ENCODE results near the gene SMARCD1.

Gene SMARCD1

GRCh38 chr12:50060120-50060468 is 25.0 kb upstream of the SMARCD1 start:
- no peak for ATAC-seq (replicated peaks; ENCODE audit: extremely low read depth, poor library complexity, severe bottlenecking)
- no peak overlapping the region for H3K27ac Mint-ChIP-seq (ENCODE audit: low read depth)
- no peaks in the 10 kb centered on the region for H3K9me3 Mint-ChIP-seq
- peaks cover 76% of the 10 kb centered on the region for H3K27me3 Mint-ChIP-seq
- peaks cover 26% of the 10 kb centered on the region for H3K4me1 Mint-ChIP-seq
- no peak for DNase-seq (ENCODE audit: low spot score in 2 of 2)
- H3K36me3 Mint-ChIP-seq (ENCODE audit: insufficient read depth) = peaks cover 5% of the 10 kb centered on the region
- H3K4me3 Mint-ChIP-seq = no peak overlapping the region

- no peak for ATAC-seq (replicated peaks; ENCODE audit: extremely low read depth, poor library complexity, severe bottlenecking)
- Mint-ChIP-seq H3K27ac (ENCODE audit: low read depth) (no peak overlapping the region), H3K4me3 (no peak overlapping the region), H3K4me1 (peaks cover 18% of the 10 kb centered on the region), H3K27me3 (peaks cover 68% of the 10 kb centered on the region), H3K36me3 (ENCODE audit: insufficient read depth) (peaks cover 5% of the 10 kb centered on the region), H3K9me3 (no peaks in the 10 kb centered on the region)
- no peak for DNase-seq (ENCODE audit: low spot score in 2 of 2)
Measured at GRCh38 chr12:50061171-50061570, 24.0 kb upstream of the SMARCD1 start.

GRCh38 chr12:50061946-50062686 is 23.0 kb upstream of the SMARCD1 start:
- H3K9me3 Mint-ChIP-seq = no peaks in the 10 kb centered on the region
- no peak for DNase-seq (ENCODE audit: low spot score in 2 of 2)
- no peak overlapping the region for H3K27ac Mint-ChIP-seq (ENCODE audit: low read depth)
- H3K4me3 Mint-ChIP-seq = no peak overlapping the region
- H3K27me3 Mint-ChIP-seq = peaks cover 58% of the 10 kb centered on the region
- peaks cover 3% of the 10 kb centered on the region for H3K36me3 Mint-ChIP-seq (ENCODE audit: insufficient read depth)
- H3K4me1 Mint-ChIP-seq = peaks cover 8% of the 10 kb centered on the region
- ATAC-seq (replicated peaks; ENCODE audit: extremely low read depth, poor library complexity, severe bottlenecking) = no peak

- H3K4me3 Mint-ChIP-seq = no peak overlapping the region
- DNase-seq (ENCODE audit: low spot score in 2 of 2) (no peak), ATAC-seq (replicated peaks; ENCODE audit: extremely low read depth, poor library complexity, severe bottlenecking) (no peak)
Measured at GRCh38 chr12:50062728-50063460, 22.2 kb upstream of the SMARCD1 start.

GRCh38 chr12:50065726-50066310 is 19.3 kb upstream of the SMARCD1 start:
- Mint-ChIP-seq H3K27ac (ENCODE audit: low read depth) (no peak overlapping the region), H3K4me1 (peaks cover 10% of the 10 kb centered on the region), H3K9me3 (no peaks in the 10 kb centered on the region), H3K27me3 (peaks cover 27% of the 10 kb centered on the region), H3K36me3 (ENCODE audit: insufficient read depth) (no peaks in the 10 kb centered on the region), H3K4me3 (no peak overlapping the region)
- no peak for DNase-seq (ENCODE audit: low spot score in 2 of 2)
- ATAC-seq (replicated peaks; ENCODE audit: extremely low read depth, poor library complexity, severe bottlenecking) = no peak

More at GRCh38 chr12:50062728-50063460, 22.2 kb upstream of the SMARCD1 start:
- peaks cover 55% of the 10 kb centered on the region for H3K27me3 Mint-ChIP-seq
- peaks cover 6% of the 10 kb centered on the region for H3K4me1 Mint-ChIP-seq
- H3K36me3 Mint-ChIP-seq (ENCODE audit: insufficient read depth) = peaks cover 3% of the 10 kb centered on the region
- no peak overlapping the region for H3K27ac Mint-ChIP-seq (ENCODE audit: low read depth)
- H3K9me3 Mint-ChIP-seq = no peaks in the 10 kb centered on the region

GRCh38 chr12:50066402-50066801 is 18.7 kb upstream of the SMARCD1 start:
- Mint-ChIP-seq H3K27me3 (peaks cover 21% of the 10 kb centered on the region), H3K9me3 (no peaks in the 10 kb centered on the region), H3K36me3 (ENCODE audit: insufficient read depth) (no peaks in the 10 kb centered on the region), H3K4me1 (peaks cover 10% of the 10 kb centered on the region), H3K4me3 (no peak overlapping the region), H3K27ac (ENCODE audit: low read depth) (no peak overlapping the region)
- DNase-seq (ENCODE audit: low spot score in 2 of 2) = no peak
- ATAC-seq (replicated peaks; ENCODE audit: extremely low read depth, poor library complexity, severe bottlenecking) = no peak

- peaks cover 10% of the 10 kb centered on the region for H3K4me1 Mint-ChIP-seq
- H3K27ac Mint-ChIP-seq (ENCODE audit: low read depth) = no peak overlapping the region
- H3K36me3 Mint-ChIP-seq (ENCODE audit: insufficient read depth) = no peaks in the 10 kb centered on the region
- no peaks in the 10 kb centered on the region for H3K9me3 Mint-ChIP-seq
- H3K27me3 Mint-ChIP-seq = no peaks in the 10 kb centered on the region
- no peak for ATAC-seq (replicated peaks; ENCODE audit: extremely low read depth, poor library complexity, severe bottlenecking)
- no peak overlapping the region for H3K4me3 Mint-ChIP-seq
- DNase-seq (ENCODE audit: low spot score in 2 of 2) = no peak
Measured at GRCh38 chr12:50069069-50069468, 16.1 kb upstream of the SMARCD1 start.

- Mint-ChIP-seq H3K27me3 (no peaks in the 10 kb centered on the region), H3K9me3 (no peaks in the 10 kb centered on the region), H3K4me1 (peaks cover 10% of the 10 kb centered on the region), H3K36me3 (ENCODE audit: insufficient read depth) (no peaks in the 10 kb centered on the region), H3K27ac (ENCODE audit: low read depth) (no peak overlapping the region), H3K4me3 (no peak overlapping the region)
- DNase-seq (ENCODE audit: low spot score in 2 of 2) (no peak), ATAC-seq (replicated peaks; ENCODE audit: extremely low read depth, poor library complexity, severe bottlenecking) (no peak)
Measured at GRCh38 chr12:50069539-50069938, 15.6 kb upstream of the SMARCD1 start.

GRCh38 chr12:50070314-50071060 is 14.7 kb upstream of the SMARCD1 start:
- Mint-ChIP-seq H3K27ac (ENCODE audit: low read depth) (no peak overlapping the region), H3K4me1 (peaks cover 15% of the 10 kb centered on the region), H3K9me3 (no peaks in the 10 kb centered on the region), H3K27me3 (no peaks in the 10 kb centered on the region), H3K36me3 (ENCODE audit: insufficient read depth) (peaks cover 3% of the 10 kb centered on the region), H3K4me3 (no peak overlapping the region)
- ATAC-seq (replicated peaks; ENCODE audit: extremely low read depth, poor library complexity, severe bottlenecking) = peak; percentile 37
- DNase-seq (ENCODE audit: low spot score in 2 of 2) = peak; percentile 32 to 52

- ATAC-seq (replicated peaks; ENCODE audit: extremely low read depth, poor library complexity, severe bottlenecking) (no peak), DNase-seq (ENCODE audit: low spot score in 2 of 2) (no peak)
- H3K9me3 Mint-ChIP-seq = no peaks in the 10 kb centered on the region
- no peak overlapping the region for H3K4me3 Mint-ChIP-seq
- peaks cover 15% of the 10 kb centered on the region for H3K4me1 Mint-ChIP-seq
- H3K27me3 Mint-ChIP-seq = no peaks in the 10 kb centered on the region
- no peak overlapping the region for H3K27ac Mint-ChIP-seq (ENCODE audit: low read depth)
- H3K36me3 Mint-ChIP-seq (ENCODE audit: insufficient read depth) = peaks cover 3% of the 10 kb centered on the region
Measured at GRCh38 chr12:50072198-50072907, 12.8 kb upstream of the SMARCD1 start.

GRCh38 chr12:50073206-50073605 is 11.9 kb upstream of the SMARCD1 start:
- ATAC-seq (replicated peaks; ENCODE audit: extremely low read depth, poor library complexity, severe bottlenecking) = no peak
- no peaks in the 10 kb centered on the region for H3K9me3 Mint-ChIP-seq

GRCh38 chr12:50073712-50074111 is 11.4 kb upstream of the SMARCD1 start:
- no peaks in the 10 kb centered on the region for H3K27me3 Mint-ChIP-seq
- H3K36me3 Mint-ChIP-seq (ENCODE audit: insufficient read depth) = peaks cover 3% of the 10 kb centered on the region
- H3K4me1 Mint-ChIP-seq = peaks cover 15% of the 10 kb centered on the region
- DNase-seq (ENCODE audit: low spot score in 2 of 2) (no peak), ATAC-seq (replicated peaks; ENCODE audit: extremely low read depth, poor library complexity, severe bottlenecking) (no peak)
- H3K27ac Mint-ChIP-seq (ENCODE audit: low read depth) = no peak overlapping the region
- no peak overlapping the region for H3K4me3 Mint-ChIP-seq
- no peaks in the 10 kb centered on the region for H3K9me3 Mint-ChIP-seq

More at GRCh38 chr12:50073206-50073605, 11.9 kb upstream of the SMARCD1 start:
- no peaks in the 10 kb centered on the region for H3K27me3 Mint-ChIP-seq
- H3K4me1 Mint-ChIP-seq = peaks cover 15% of the 10 kb centered on the region
- no peak for DNase-seq (ENCODE audit: low spot score in 2 of 2)
- H3K27ac Mint-ChIP-seq (ENCODE audit: low read depth) = no peak overlapping the region
- no peak overlapping the region for H3K4me3 Mint-ChIP-seq
- H3K36me3 Mint-ChIP-seq (ENCODE audit: insufficient read depth) = peaks cover 3% of the 10 kb centered on the region

Data from central memory CD8-positive, alpha-beta T cell (primary cell).